GM23338 (cell line): ENCODE results near the gene APOL2.

Source experiments
- CTCF ChIP-seq, 2 experiments: fragments of 200-600 bp in 1 of 2; sonication (generic) in 1 of 2; conservative IDR thresholded peaks; 2 replicates each; pipeline versions ENCODE4 v1.5.1 to v1.6.1; 2016 to 2017; ENCODE audit warnings: antibody characterized with exemption in 2 of 2, low read depth in 2 of 2, mild to moderate bottlenecking in 2 of 2, moderate library complexity in 1 of 2
- POLR2AphosphoS5 ChIP-seq: IDR thresholded peaks from 2 replicates; pipeline ENCODE4 v1.6.1; 2016; ENCODE audit warnings: antibody characterized with exemption, low read depth

- TF ChIP-seq POLR2AphosphoS5 = no peak
- TF ChIP-seq CTCF (conservative IDR thresholded peaks at IDR 0.05; ENCODE audit: low read depth in 2 of 2) = no peak
Observed at GRCh38 chr22:36287881-36288515, 48.7 kb upstream of the APOL2 start.
